ENCODE results near the gene CPNE4. TPM values are rescaled to one million over a fixed set of nuclear protein-coding genes. Genes with fewer than 3 reads are reported as not detected.
"Not testable (repeated sequence)": the region's sequence is repeated elsewhere in the genome, so short reads cannot be mapped to it uniquely, and the experiment has no call there.

The CPNE4 gene
- total RNA-seq, 1 donor from 2014 or later, result 0.20 TPM

DNA sequence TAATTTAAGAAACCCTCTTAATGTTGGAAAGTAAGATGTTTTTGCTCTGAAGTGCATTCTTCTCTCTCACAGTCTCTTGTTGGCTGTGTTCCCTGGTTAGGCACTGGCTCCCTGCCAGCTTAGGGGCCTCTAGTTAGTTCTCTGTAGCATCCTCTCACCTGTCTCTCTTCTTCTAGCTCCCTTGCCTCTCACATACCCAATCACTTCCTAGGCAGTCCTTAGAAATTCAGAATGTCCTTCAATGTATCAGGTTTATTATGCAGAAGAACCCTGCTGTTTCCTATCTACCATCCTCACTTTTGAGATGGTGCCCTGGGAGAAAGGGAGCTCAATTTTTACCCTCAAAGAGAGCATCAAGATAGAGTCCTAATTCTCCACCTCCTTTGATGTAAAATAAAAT lies 36.2 kb upstream of the CPNE4 start:
- peaks cover 4% of the 10 kb centered on the region for H3K4me1 Mint-ChIP-seq
- TF ChIP-seq CTCF (IDR thresholded peaks at IDR 0.05; ENCODE audit: unreplicated experiment), result no peak
- no peaks in the 10 kb centered on the region for H3K36me3 Mint-ChIP-seq
- peaks cover 9% of the 10 kb centered on the region for H3K27me3 Mint-ChIP-seq (ENCODE audit: low read depth)
- H3K27ac Mint-ChIP-seq, result no peak overlapping the region
- no peaks in the 10 kb centered on the region for H3K9me3 Mint-ChIP-seq
- no peak overlapping the region for H3K4me3 Mint-ChIP-seq
- no peak for DNase-seq (ENCODE audit: low spot score in 2 of 2, unreplicated experiment in 2 of 2)

GRCh38 chr3:132064114-132064513 lies 29.3 kb upstream of the CPNE4 start:
- no peak overlapping the region for H3K27ac Mint-ChIP-seq
- H3K4me1 Mint-ChIP-seq, result no peaks in the 10 kb centered on the region
- H3K9me3 Mint-ChIP-seq, result peaks cover 11% of the 10 kb centered on the region
- no peaks in the 10 kb centered on the region for H3K36me3 Mint-ChIP-seq
- H3K4me3 Mint-ChIP-seq, result no peak overlapping the region
- H3K27me3 Mint-ChIP-seq (ENCODE audit: low read depth), result peaks cover 2% of the 10 kb centered on the region
- no peak for TF ChIP-seq CTCF (IDR thresholded peaks at IDR 0.05; ENCODE audit: unreplicated experiment)
- no peak for DNase-seq (ENCODE audit: low spot score in 2 of 2, unreplicated experiment in 2 of 2)

DNA sequence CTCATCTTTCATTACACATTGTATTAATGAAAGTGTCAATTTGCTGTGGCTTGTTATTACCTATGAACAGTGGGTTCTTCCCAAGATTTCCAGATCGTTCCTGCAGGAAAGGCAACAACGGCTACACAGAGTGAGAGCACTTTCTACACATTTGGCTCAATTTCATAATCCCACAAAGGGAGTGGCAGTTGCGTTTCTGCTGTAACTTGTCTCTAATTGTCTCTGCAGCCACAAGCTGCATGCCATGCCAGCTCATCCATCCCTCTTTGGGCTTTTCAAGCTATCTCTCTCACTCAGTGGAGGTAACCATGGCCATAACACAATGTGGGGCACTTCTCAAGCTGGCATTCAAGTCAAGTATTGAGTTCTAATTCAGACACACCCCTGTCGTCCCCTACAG lies 27.7 kb upstream of the CPNE4 start:
- no peak overlapping the region for H3K4me3 Mint-ChIP-seq
- peaks cover 4% of the 10 kb centered on the region for H3K27me3 Mint-ChIP-seq (ENCODE audit: low read depth)
- peaks cover 11% of the 10 kb centered on the region for H3K9me3 Mint-ChIP-seq
- no peak for TF ChIP-seq CTCF (IDR thresholded peaks at IDR 0.05; ENCODE audit: unreplicated experiment)
- H3K36me3 Mint-ChIP-seq, result no peaks in the 10 kb centered on the region
- no peak overlapping the region for H3K27ac Mint-ChIP-seq
- no peak for DNase-seq (ENCODE audit: low spot score in 2 of 2, unreplicated experiment in 2 of 2)
- H3K4me1 Mint-ChIP-seq, result no peaks in the 10 kb centered on the region

- Mint-ChIP-seq H3K27ac (no peak overlapping the region), H3K36me3 (no peaks in the 10 kb centered on the region), H3K4me3 (no peak overlapping the region), H3K4me1 (no peaks in the 10 kb centered on the region), H3K27me3 (ENCODE audit: low read depth) (peaks cover 6% of the 10 kb centered on the region), H3K9me3 (peaks cover 2% of the 10 kb centered on the region)
- DNase-seq (ENCODE audit: low spot score in 2 of 2, unreplicated experiment in 2 of 2), result no peak
- TF ChIP-seq CTCF (IDR thresholded peaks at IDR 0.05; ENCODE audit: unreplicated experiment), result no peak
These were observed 21.1 kb upstream of the CPNE4 start for GRCh38 chr3:132055872-132056271.

- Mint-ChIP-seq H3K27me3 (ENCODE audit: low read depth) (no peaks in the 10 kb centered on the region), H3K9me3 (no peaks in the 10 kb centered on the region), H3K36me3 (no peaks in the 10 kb centered on the region), H3K4me1 (no peaks in the 10 kb centered on the region), H3K4me3 (no peak overlapping the region), H3K27ac (no peak overlapping the region)
- no peak for TF ChIP-seq CTCF (IDR thresholded peaks at IDR 0.05; ENCODE audit: unreplicated experiment)
- DNase-seq (ENCODE audit: low spot score in 2 of 2, unreplicated experiment in 2 of 2), result no peak
These were observed 12.4 kb upstream of the CPNE4 start for GRCh38 chr3:132047209-132047608.

DNA sequence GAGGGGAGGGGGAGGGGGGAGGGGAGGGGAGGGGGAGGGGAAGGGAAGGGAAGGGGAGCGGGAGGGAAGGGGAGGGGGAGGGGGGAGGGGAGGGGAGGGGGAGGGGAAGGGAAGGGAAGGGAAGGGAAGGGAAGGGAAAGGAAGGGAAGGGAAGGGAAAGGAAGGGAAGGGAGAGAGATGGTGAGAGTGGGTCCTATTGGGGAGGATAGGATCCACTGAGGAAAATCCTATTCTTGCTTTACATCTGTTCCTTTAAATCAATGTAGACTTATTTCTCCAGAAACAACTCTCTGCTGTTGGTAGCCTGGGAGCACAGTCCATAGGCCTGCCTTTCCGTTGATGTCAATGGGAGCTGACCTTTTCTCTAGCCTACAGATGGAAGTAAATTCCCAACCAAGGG lies 10.1 kb upstream of the CPNE4 start:
- not testable (repeated sequence) for H3K4me1 Mint-ChIP-seq; H3K4me3 Mint-ChIP-seq; H3K36me3 Mint-ChIP-seq; H3K27ac Mint-ChIP-seq; DNase-seq (ENCODE audit: low spot score in 2 of 2, unreplicated experiment in 2 of 2); H3K9me3 Mint-ChIP-seq
- peaks cover 14% of the 10 kb centered on the region for H3K27me3 Mint-ChIP-seq (ENCODE audit: low read depth)
